Astrocyte of the spinal cord (primary cell): ENCODE results near the gene TESK2.

Experiments
- DNase-seq: peaks from one replicate; pipeline ENCODE4 v3.0.0; 2011; ENCODE audit warnings: low read depth, low spot score
- H3K4me3 ChIP-seq: 2 replicates; pipeline ENCODE4 v1.5.1; 2011; ENCODE audit warnings: low read depth, mild to moderate bottlenecking, low read length, moderate library complexity
- CTCF ChIP-seq: IDR thresholded peaks from 2 replicates; pipeline ENCODE4 v1.5.1; 2012; ENCODE audit warnings: low read depth, mild to moderate bottlenecking, low read length, inconsistent platforms
- in situ Hi-C: cut with HindIII; loops from 2 replicates; pipeline ENCODE4 v1.10.0; 2017; ENCODE audit warnings: low sequenced_read_pairs

Gene TESK2

GRCh38 chr1:45353685-45354084, 137.3 kb downstream of the TESK2 start:
- no peak for DNase-seq
- H3K4me3 ChIP-seq: no peak overlapping the region
- in situ Hi-C loops: no loop called here
- no peak for TF ChIP-seq CTCF

- no peak for TF ChIP-seq CTCF
- in situ Hi-C loops: no loop called here
- DNase-seq: no peak
- H3K4me3 ChIP-seq: no peak overlapping the region
Observed at GRCh38 chr1:45351508-45351907, 139.5 kb downstream of the TESK2 start.

GRCh38 chr1:45348966-45349677, 141.8 kb downstream of the TESK2 start:
- no peak for TF ChIP-seq CTCF
- no peak for DNase-seq
- in situ Hi-C loops: no loop called here
- no peak overlapping the region for H3K4me3 ChIP-seq

- H3K4me3 ChIP-seq: no peak overlapping the region
- no peak for DNase-seq
- in situ Hi-C loops: no loop called here
- no peak for TF ChIP-seq CTCF
Observed at GRCh38 chr1:45348609-45348965, 142.4 kb downstream of the TESK2 start.

GRCh38 chr1:45348020-45348419, 142.9 kb downstream of the TESK2 start:
- H3K4me3 ChIP-seq: no peak overlapping the region
- no peak for TF ChIP-seq CTCF
- in situ Hi-C loops: no loop called here
- DNase-seq: peak; percentile 29

GRCh38 chr1:45346473-45346872, 144.5 kb downstream of the TESK2 start:
- DNase-seq: no peak
- no peak overlapping the region for H3K4me3 ChIP-seq
- TF ChIP-seq CTCF: no peak
- in situ Hi-C loops: no loop called here
